IMR-90 (cell line): Measurements from ENCODE around the gene PIAS3.

Experiments used
- BHLHE40 ChIP-seq: fragments of 150-350 bp; IDR thresholded peaks from 2 replicates; pipeline ENCODE4 v1.6.1; 2016; ENCODE audit warnings: mild to moderate bottlenecking, low read depth, low read length
- CTCF ChIP-seq: conservative IDR thresholded peaks from 2 replicates; pipeline ENCODE4 v1.5.1; 2012; ENCODE audit warnings: mild to moderate bottlenecking, low read depth, low read length, improper control_type of control experiment
- POLR2A ChIP-seq: IDR thresholded peaks from 2 replicates; pipeline ENCODE4 v1.6.1; 2012; ENCODE audit warnings: mild to moderate bottlenecking, low read depth, low read length

DNA sequence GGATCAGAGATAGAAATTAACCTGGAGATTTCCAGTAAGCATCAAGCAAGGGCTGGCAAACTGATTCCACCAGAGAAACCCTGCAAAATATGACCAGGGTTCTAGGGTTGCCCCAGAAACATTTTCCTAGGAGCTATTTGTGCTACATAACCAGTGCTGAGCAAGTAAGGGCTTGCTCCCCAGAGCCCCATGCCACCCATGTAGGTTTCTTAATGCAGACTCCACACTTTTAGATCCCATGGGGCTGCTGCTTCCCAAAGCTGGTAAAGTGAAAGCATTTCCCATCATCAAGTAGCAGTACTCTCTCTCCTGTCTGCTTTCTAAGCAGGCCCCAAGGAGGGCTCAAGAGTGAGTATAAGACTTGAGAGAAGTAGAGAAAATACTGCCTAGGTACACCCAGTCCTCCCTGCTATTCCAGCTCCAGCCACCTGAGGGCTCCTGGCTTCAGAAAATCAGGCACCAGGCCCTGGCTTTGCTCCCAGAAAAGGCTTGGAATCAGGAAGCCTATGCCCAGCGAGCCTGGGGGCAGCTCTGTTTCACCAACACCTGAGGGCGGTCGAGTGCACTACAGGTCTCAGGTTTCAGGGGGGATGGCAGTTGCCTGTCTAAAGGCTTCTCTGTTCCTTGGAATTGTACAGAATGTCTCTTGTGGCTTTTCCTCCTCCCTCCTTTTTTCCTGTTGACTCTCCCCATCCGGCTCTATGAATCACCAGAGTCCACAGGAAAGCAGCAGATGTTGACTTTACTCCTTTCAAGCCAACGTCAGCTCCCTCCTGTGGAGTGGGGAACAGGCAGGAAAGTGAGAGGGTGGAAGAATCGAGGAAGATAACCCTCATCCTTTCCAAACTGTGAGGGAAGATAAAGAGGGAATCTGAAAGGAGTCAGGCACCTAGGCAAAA, 33.0 kb upstream of the PIAS3 start:
- peak; percentile 99 for TF ChIP-seq CTCF
- peak; percentile 79; the same call in 1 of the 2 replicates for TF ChIP-seq POLR2A
- no peak for TF ChIP-seq BHLHE40
